HG03045 (cell line): ENCODE data around the gene CHORDC1.
"Not testable (repeated sequence)": the region's sequence is repeated elsewhere in the genome, so short reads cannot be mapped to it uniquely, and the experiment has no call there.

ENCODE experiments used
- ATAC-seq: cut with Tn5 transposase; IDR thresholded peaks from one replicate; pipeline ENCODE4 v1.9.1; 2021; ENCODE audit warnings: mild to moderate bottlenecking, moderate library complexity; ENCODE audit not compliant: unreplicated experiment

Gene CHORDC1

DNA sequence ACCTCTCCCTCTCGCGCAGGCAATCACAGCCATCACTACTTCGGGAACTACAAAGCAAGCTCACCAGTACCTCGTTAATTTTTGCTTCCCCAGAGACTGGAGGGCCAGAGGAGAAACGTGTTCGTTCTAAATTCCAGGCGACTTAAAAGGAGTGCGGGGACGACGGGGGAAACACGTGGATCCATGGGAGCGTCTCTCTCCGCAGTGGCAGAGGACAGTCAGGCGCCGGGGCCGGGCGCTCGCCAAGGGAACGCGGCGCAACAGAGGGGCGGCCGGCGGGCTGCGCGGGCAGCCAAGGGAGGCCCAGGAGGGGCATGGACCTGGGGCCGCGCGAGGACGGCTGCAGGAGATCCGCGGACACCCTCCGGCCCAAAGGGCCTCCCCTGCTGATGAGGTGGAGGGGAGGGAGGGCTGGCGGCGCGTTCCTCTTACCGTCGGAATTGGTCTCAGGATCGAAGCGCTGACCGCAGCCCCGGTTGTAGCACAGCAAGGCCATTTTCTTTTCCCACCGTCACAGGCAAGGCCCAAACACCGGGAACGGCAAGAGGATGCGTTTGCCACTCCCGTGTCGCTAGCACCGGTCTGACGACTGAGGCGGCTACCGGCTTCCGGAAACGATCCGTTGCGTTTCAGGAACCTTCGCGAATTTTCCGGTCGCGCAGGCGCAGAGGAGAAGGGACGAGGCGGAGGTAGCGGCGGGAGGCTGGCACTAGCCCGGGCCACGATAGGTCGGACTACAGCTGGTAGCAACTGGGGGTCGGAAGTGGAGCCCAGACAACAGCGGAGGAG, at the start of gene CHORDC1:
Gene CHORDC1 (minus strand): TSS at position 591 of the 789 bp plus-strand sequence. CDS start 95 bp downstream, at position 496.
- ATAC-seq = peak; percentile 95

DNA sequence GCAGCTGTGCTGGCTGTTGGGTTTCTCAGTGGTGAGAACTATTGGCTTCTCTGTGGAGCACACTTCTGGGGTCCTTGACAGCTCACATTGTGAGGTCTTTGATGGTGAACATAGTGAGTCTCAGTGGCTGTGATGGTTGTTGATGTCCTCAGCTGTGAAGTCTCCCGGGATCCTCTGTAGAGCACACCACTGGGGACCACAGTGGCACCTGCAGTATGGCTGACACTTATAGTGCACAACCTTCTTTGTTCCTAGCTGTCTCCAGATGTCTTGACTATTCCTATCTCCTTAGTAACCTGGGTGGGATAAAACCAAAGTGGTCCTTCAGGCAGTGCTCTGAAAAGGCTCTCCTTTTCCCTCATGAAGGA, 34.3 kb upstream of the CHORDC1 start:
- no peak for ATAC-seq

- ATAC-seq = no peak
These were observed 33.7 kb upstream of the CHORDC1 start for GRCh38 chr11:90256404-90257157.

DNA sequence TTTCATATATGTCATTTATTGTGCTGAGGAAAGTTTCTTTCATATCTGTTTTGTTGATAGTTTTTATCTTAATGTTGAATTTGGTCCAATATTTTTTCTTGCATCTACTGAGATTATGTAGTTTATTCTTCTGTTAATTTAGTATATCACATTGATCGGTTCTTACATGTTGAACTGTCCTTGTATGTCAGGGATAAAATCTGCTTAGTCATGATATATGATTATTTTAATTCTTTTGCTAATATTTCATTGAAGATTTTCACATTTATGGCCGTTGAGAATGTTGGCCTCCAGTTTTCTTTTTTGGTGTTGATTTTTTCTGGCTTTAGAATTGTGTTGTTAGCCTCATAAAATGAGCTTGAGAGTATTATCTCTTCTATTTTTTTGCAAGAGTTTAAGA, 31.2 kb upstream of the CHORDC1 start:
- ATAC-seq = no peak

DNA sequence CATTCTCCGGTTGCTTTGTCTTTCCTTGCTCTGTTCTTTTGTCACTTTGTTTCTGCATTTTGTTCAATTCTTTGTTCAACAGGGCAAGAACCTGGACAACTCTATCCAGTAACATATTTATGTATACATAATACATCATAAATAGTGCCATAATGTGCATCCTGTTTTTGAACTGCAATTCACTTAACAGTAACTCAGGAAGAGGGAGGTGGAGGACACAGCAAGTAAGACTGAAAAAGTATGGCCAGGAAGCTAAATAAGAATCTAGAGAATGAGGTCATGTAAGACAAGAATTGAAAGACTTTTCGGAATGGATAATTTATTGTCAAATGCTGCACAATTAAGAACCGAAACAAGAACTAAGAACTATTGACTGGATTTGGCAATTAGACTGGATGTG, 29.2 kb upstream of the CHORDC1 start:
- ATAC-seq = no peak

GRCh38 chr11:90251599-90251998, 28.8 kb upstream of the CHORDC1 start:
- no peak for ATAC-seq

DNA sequence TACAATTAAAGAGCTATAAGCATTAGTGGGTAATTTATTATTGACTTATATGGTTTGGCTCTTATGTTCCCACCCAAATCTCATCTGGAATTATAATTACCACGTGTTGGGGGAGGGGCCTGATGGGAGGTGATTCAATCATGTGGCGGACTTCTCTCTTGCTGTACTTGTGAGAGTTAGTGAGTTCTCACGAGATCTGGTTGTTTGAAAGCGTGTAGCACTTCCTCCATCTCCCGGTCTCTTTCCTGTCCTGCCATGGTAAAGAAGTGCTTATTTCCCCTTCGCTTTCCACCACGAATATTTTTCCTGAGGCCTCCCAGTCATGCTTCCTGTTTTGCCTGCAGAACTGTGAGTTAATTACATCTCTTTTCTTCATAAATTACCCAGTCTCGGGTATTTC, 28.1 kb upstream of the CHORDC1 start:
- no peak for ATAC-seq

GRCh38 chr11:90246468-90246867, 23.6 kb upstream of the CHORDC1 start:
- ATAC-seq = no peak

DNA sequence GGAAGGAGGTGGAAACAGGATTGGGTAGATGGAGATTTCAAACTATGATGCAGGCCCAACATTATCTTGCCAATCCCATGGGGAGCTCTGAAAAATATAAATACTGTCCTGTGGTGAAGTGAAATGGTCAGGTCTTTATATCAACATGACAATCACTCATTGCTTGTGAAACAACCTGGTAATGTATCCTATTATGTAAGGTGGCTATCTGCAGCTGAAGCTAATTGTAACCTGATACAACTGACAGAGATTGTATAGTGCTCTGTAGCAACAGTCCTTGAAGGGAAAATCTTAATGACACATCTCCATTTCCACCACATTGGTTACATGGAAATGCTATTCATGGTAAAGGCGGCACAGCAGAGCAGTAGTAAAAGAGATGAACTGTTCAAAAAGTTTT, 20.7 kb upstream of the CHORDC1 start:
- no peak for ATAC-seq

- no peak for ATAC-seq
These were observed 20.1 kb upstream of the CHORDC1 start for GRCh38 chr11:90242894-90243416.

DNA sequence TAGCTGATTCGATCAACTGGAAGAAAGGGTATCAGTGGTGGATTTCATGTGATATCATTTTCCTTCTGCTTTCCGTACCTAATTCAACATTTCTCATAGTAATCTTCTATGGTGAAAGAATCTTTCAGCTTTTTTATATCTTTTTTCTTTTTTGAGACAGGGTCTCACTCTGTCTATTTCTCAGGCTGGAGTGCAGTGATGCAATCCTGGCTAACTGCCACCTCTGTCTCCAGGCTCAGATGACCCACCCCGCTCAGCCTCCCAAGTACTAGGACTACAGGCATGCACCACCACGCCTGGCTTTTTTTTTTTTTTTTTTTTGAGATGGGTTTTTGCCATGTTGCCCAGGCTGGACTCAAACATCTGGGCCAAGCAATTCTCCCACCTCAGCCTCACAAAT, 18.6 kb upstream of the CHORDC1 start:
- ATAC-seq = no peak

- not testable (repeated sequence) for ATAC-seq
These were observed 17.3 kb upstream of the CHORDC1 start for GRCh38 chr11:90239967-90240636.

DNA sequence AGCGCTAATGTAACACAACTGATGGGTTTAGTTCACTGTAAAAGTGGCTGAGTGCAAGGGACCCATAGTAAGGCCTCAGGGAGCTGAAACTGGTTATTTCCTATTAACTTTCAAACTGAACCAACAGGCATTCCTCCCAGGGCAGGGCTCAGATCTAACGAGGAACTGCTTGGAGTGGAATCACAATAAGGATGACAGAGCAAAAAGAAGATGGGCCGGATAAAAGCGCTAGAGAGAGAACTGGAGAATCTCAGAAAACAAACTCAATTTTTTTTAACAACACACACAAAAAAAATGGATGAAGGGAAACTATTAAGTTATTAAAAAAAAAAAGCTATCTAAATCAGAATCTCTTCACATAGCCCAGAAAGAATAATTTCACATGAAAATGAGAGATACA, 14.2 kb upstream of the CHORDC1 start:
- ATAC-seq = no peak

DNA sequence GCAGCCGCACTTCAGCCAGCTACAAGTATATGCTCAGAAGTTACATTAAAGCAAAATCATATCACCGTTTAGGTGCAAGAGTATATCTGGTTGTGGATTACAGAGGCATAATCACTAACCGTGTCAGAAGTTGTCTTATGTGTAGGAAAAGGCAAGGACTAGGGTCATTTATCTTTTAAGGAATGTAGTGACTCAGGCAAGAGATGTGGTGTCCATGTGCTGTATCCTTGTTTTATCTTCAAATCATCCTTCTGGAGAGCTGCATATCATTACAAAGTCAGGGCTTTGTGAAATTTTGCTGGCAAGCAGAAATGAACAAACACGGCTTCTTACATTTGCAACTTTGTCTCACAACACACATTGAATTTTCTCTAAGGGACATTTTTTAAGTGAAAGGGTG, 12.7 kb upstream of the CHORDC1 start:
- no peak for ATAC-seq

- ATAC-seq = no peak
These were observed 12.1 kb upstream of the CHORDC1 start for GRCh38 chr11:90234977-90235376.

DNA sequence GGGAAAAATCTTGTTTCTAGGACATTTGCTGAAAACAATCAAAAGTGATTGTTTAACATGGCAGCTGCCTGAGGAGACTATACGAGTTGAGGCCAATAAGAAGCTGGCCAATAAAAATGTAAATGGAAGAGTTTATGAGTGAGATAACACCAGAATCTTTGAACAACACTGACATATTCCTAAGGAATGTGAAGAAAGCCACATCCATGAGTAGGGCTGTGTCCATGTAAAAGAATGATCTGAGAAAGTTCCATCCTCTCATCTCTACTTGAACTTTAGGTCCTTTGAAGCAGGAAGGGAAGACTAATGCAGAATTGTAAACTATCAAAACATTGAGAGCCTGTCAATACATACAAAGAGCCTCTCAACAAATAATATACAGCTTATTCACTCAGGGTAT, 6.9 kb upstream of the CHORDC1 start:
- no peak for ATAC-seq

DNA sequence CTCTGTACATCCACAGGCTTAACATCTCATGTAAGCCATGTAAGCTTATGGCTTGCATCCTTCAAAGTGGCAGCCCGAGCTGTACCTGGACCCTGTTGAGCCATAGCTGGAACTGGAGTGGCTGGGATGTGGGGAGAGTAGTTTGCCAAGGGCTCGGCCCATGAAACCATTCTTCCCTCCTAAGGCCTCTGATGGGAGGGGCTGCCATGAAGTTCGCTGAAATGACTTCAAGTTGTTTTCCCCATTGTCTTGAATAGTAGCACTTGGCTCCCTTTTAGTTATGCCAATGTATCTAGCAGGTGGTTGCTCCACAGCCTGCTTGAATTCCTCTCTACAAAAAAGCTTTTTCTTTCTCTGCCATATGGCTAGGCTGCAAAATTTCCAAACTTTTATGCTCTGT, 5.2 kb upstream of the CHORDC1 start:
- ATAC-seq = no peak

DNA sequence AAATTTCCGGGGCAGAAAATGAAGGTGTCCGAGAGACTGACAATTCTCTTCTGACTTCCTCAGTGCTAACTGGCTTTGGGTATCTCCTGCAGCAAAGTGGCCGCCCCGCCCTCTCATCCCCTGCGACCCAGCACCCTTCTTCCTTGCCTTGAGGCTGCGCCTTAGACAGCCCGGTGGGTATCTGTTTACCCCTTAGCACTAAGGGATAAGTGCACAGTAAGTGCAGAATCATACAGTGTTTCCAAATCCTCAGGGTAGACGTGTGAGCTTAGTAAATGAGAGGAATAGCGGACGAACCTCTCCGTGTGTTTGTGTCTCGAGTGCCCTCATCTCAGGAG, 368 bp upstream of the CHORDC1 start:
- ATAC-seq = peak; percentile 50

GRCh38 chr11:90221803-90222458, 918 bp downstream of the CHORDC1 start:
- peak; percentile 19 for ATAC-seq

GRCh38 chr11:90220391-90220790, 2.5 kb downstream of the CHORDC1 start:
- ATAC-seq = no peak

DNA sequence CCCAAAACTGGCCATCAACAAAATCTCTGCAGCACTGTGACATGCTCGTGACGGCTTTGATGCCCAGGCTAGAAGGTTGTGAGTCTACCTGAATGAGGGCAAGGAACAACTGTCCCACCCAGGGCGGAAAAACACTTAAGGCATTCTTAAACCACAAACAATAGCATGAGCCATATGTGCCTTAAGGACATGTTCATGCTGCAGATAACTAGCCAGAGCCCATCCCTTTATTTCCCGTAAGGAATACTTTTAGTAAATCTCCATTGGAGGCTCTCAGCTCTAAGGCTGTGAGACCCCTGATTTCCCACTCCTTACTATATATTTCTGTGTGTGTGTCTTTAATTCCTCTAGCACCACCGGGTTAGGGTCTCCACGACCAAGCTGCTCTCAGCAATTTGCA, 3.4 kb downstream of the CHORDC1 start:
- no peak for ATAC-seq
